ENCODE results near the gene COA5.

The COA5 gene

DNA sequence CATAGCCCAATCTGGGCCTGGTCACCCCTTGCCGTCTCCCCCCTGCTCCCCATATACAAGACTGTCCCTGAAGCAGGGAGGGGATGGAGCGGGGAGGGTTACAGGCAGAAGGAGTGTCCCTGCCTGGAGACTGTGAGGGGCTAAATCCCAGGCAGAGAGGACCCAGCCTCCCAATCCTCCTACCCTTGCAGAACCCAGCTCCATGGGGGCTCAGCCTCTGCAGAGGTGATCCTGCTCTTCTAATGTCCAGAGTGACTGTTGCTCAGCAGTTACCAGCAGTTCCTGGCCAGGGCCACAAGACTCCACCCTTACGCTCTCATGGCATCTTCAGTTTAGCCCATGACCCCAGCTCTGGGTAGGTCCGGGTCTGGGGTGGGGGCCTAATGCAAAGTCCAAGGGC lies 58.1 kb downstream of the COA5 start:
- Histone ChIP-seq H3K36me3 (replicated peaks; ENCODE audit: low read depth, low read length) (peaks cover 21% of the 10 kb centered on the region), H4K20me1 (ENCODE audit: insufficient read depth, low read length) (no peaks in the 10 kb centered on the region; the same call in 1 of the 2 replicates), H3K79me2 (ENCODE audit: low read length) (no peaks in the 10 kb centered on the region), H3K4me1 (ENCODE audit: low read length) (peaks cover 46% of the 10 kb centered on the region), H3K9ac (ENCODE audit: low read length) (no peak overlapping the region), H3K27me3 (ENCODE audit: low read depth, low read length) (no peaks in the 10 kb centered on the region), H3K9me3 (ENCODE audit: insufficient read depth, low read length) (no peaks in the 10 kb centered on the region), H3K4me2 (ENCODE audit: low read length) (no peak overlapping the region), H2AFZ (ENCODE audit: low read depth, low read length) (no peak overlapping the region), H3K27ac (ENCODE audit: low read length) (no peak overlapping the region), H3K4me3 (ENCODE audit: low read length) (no peak overlapping the region)
- TF ChIP-seq, protein P1, sequence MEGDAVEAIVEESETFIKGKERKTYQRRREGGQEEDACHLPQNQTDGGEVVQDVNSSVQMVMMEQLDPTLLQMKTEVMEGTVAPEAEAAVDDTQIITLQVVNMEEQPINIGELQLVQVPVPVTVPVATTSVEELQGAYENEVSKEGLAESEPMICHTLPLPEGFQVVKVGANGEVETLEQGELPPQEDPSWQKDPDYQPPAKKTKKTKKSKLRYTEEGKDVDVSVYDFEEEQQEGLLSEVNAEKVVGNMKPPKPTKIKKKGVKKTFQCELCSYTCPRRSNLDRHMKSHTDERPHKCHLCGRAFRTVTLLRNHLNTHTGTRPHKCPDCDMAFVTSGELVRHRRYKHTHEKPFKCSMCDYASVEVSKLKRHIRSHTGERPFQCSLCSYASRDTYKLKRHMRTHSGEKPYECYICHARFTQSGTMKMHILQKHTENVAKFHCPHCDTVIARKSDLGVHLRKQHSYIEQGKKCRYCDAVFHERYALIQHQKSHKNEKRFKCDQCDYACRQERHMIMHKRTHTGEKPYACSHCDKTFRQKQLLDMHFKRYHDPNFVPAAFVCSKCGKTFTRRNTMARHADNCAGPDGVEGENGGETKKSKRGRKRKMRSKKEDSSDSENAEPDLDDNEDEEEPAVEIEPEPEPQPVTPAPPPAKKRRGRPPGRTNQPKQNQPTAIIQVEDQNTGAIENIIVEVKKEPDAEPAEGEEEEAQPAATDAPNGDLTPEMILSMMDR (IDR thresholded peaks at IDR 0.05; ENCODE audit: low read depth, low read length): no peak
- TF ChIP-seq EZH2phosphoT487 (IDR thresholded peaks at IDR 0.05; ENCODE audit: low read depth): no peak

Data from OCI-LY3 (cell line).